ENCODE results near the gene DGKI.
A peak's percentile ranks its signal among the peaks of the same experiment; 100 is the strongest.
"Not testable (repeated sequence)": the region's sequence is repeated elsewhere in the genome, so short reads cannot be mapped to it uniquely, and the experiment has no call there.

Gene DGKI

GRCh38 chr7:137734221-137734620 is 112.6 kb downstream of the DGKI start:
- DNase-seq: peak; percentile 13

- no peak for DNase-seq
These were observed 114.6 kb downstream of the DGKI start for GRCh38 chr7:137732168-137732567.

GRCh38 chr7:137731436-137731835 is 115.3 kb downstream of the DGKI start:
- DNase-seq: peak; percentile 42

GRCh38 chr7:137728426-137728825 is 118.3 kb downstream of the DGKI start:
- DNase-seq: no peak

- DNase-seq: no peak
These were observed 119.4 kb downstream of the DGKI start for GRCh38 chr7:137727413-137727812.

GRCh38 chr7:137718355-137718754 is 128.4 kb downstream of the DGKI start:
- DNase-seq: no peak

- peak; percentile 50 for DNase-seq
These were observed 128.9 kb downstream of the DGKI start for GRCh38 chr7:137717811-137718271.

GRCh38 chr7:137717045-137717444 is 129.7 kb downstream of the DGKI start:
- no peak for DNase-seq

GRCh38 chr7:137716061-137716460 is 130.7 kb downstream of the DGKI start:
- no peak for DNase-seq

GRCh38 chr7:137715533-137715932 is 131.2 kb downstream of the DGKI start:
- peak; percentile 19 for DNase-seq

- DNase-seq: no peak
These were observed 131.7 kb downstream of the DGKI start for GRCh38 chr7:137715121-137715520.

GRCh38 chr7:137706330-137706729 is 140.4 kb downstream of the DGKI start:
- not testable (repeated sequence) for DNase-seq

- DNase-seq: no peak
These were observed 142.1 kb downstream of the DGKI start for GRCh38 chr7:137704723-137705122.

- DNase-seq: no peak
These were observed 143.3 kb downstream of the DGKI start for GRCh38 chr7:137703291-137704010.

- DNase-seq: no peak
These were observed 149.8 kb downstream of the DGKI start for GRCh38 chr7:137696988-137697387.

GRCh38 chr7:137696376-137696775 is 150.4 kb downstream of the DGKI start:
- peak; percentile 76 for DNase-seq

- DNase-seq: no peak
These were observed 150.8 kb downstream of the DGKI start for GRCh38 chr7:137695942-137696341.

GRCh38 chr7:137695494-137695893 is 151.3 kb downstream of the DGKI start:
- no peak for DNase-seq

- peak; percentile 38 for DNase-seq
These were observed 152.4 kb downstream of the DGKI start for GRCh38 chr7:137694405-137694804.

- DNase-seq: no peak
These were observed 154.4 kb downstream of the DGKI start for GRCh38 chr7:137692399-137692798.

GRCh38 chr7:137691566-137691965 is 155.2 kb downstream of the DGKI start:
- no peak for DNase-seq

GRCh38 chr7:137690635-137691034 is 156.1 kb downstream of the DGKI start:
- no peak for DNase-seq

GRCh38 chr7:137689761-137690160 is 157.0 kb downstream of the DGKI start:
- no peak for DNase-seq

GRCh38 chr7:137687556-137688265 is 159.1 kb downstream of the DGKI start:
- peak; percentile 61 for DNase-seq

Measured in fibroblast of skin of scalp (primary cell).